ENCODE results near the gene CHMP2B.
"Not testable (repeated sequence)": the region's sequence is repeated elsewhere in the genome, so short reads cannot be mapped to it uniquely, and the experiment has no call there.

CHMP2B gene

GRCh38 chr3:87229113-87229512 is 2.0 kb downstream of the CHMP2B start:
- no peak for DNase-seq (ENCODE audit: low read depth in 3 of 3)

GRCh38 chr3:87233805-87234204 is 6.7 kb downstream of the CHMP2B start:
- no peak for DNase-seq (ENCODE audit: low read depth in 3 of 3)

- no peak for DNase-seq (ENCODE audit: low read depth in 3 of 3)
Observed at GRCh38 chr3:87236093-87236492, 9.0 kb downstream of the CHMP2B start.

- DNase-seq (ENCODE audit: low read depth in 3 of 3) = no peak
Observed at GRCh38 chr3:87246662-87247429, 19.7 kb downstream of the CHMP2B start.

GRCh38 chr3:87247430-87247773 is 20.3 kb downstream of the CHMP2B start:
- DNase-seq (ENCODE audit: low read depth in 3 of 3) = no peak

GRCh38 chr3:87248231-87248630 is 21.1 kb downstream of the CHMP2B start:
- not testable (repeated sequence) for DNase-seq (ENCODE audit: low read depth in 3 of 3)

GRCh38 chr3:87248831-87249230 is 21.7 kb downstream of the CHMP2B start:
- DNase-seq (ENCODE audit: low read depth in 3 of 3) = no peak

GRCh38 chr3:87250009-87250408 is 22.9 kb downstream of the CHMP2B start:
- DNase-seq (ENCODE audit: low read depth in 3 of 3) = no peak

GRCh38 chr3:87260270-87260669 is 33.2 kb downstream of the CHMP2B start:
- peak in 1 of 3 donors; percentile 22 for DNase-seq (ENCODE audit: low read depth in 3 of 3)

GRCh38 chr3:87261925-87262324 is 34.8 kb downstream of the CHMP2B start:
- DNase-seq (ENCODE audit: low read depth in 3 of 3) = no peak

GRCh38 chr3:87267953-87268645 is 41.0 kb downstream of the CHMP2B start:
- DNase-seq (ENCODE audit: low read depth in 3 of 3) = no peak

- DNase-seq (ENCODE audit: low read depth in 3 of 3) = no peak
Observed at GRCh38 chr3:87268646-87269211, 41.6 kb downstream of the CHMP2B start.

- DNase-seq (ENCODE audit: low read depth in 3 of 3) = no peak
Observed at GRCh38 chr3:87269723-87270122, 42.6 kb downstream of the CHMP2B start.

GRCh38 chr3:87270908-87271700 is 44.0 kb downstream of the CHMP2B start:
- DNase-seq (ENCODE audit: low read depth in 3 of 3) = no peak

GRCh38 chr3:87272718-87273341 is 45.7 kb downstream of the CHMP2B start:
- DNase-seq (ENCODE audit: low read depth in 3 of 3) = no peak

GRCh38 chr3:87276484-87276883 is 49.4 kb downstream of the CHMP2B start, which contains the start of gene POU1F1:
Gene POU1F1, minus strand, starts transcription at chr3:87276584. Its CDS starts 122 bp downstream, at chr3:87276462.
- no peak for DNase-seq (ENCODE audit: low read depth in 3 of 3)

GRCh38 chr3:87287011-87287410 is 59.9 kb downstream of the CHMP2B start:
- DNase-seq (ENCODE audit: low read depth in 3 of 3) = no peak

GRCh38 chr3:87288446-87288845 is 61.3 kb downstream of the CHMP2B start:
- no peak for DNase-seq (ENCODE audit: low read depth in 3 of 3)

GRCh38 chr3:87298111-87298718 is 71.1 kb downstream of the CHMP2B start:
- no peak for DNase-seq (ENCODE audit: low read depth in 3 of 3)

GRCh38 chr3:87305031-87305430 is 77.9 kb downstream of the CHMP2B start:
- not testable (repeated sequence) for DNase-seq (ENCODE audit: low read depth in 3 of 3)
